ENCODE measurements around the gene GIGYF2.
"Not testable (repeated sequence)": the region's sequence is repeated elsewhere in the genome, so short reads cannot be mapped to it uniquely, and the experiment has no call there.

The GIGYF2 gene

DNA sequence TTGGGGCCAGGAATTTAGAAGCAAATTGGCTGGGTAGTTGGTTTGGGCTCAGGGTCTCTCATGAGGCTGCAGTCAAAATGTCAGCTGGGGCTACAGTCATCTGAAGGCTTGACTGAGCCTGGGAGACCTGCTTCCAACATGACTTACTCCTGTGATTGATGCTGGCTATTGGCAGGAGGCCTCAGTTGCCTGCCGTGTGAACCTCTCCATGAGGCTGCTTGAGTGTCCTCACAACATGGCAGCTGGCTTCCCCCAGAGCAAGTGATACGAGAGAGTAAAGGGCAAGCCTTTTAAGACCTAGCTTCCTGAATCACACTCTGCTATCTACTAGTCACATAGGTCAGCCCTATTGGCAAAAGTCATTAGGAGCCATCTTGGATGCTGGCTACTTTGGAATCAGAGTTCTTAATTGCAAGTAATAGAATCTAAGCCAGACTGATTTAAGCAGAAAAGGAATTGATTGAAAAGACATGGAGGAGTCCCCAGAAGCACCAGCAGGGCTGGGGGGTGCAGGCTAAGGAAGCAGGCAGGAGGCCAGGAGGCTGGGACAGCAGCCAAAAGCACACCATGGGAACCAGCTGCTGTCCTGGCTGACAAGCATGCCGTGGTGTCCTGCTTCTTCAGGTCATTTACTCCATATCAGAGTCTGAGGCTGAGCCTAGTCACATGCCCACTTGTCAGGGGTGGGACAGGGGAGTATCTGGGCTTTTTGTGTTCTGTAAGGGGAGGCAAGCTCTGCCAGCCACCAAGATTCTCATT, 7.8 kb upstream of the GIGYF2 start:
- peak; percentile 43 for DNase-seq (ENCODE audit: low read depth, low spot score)

DNA sequence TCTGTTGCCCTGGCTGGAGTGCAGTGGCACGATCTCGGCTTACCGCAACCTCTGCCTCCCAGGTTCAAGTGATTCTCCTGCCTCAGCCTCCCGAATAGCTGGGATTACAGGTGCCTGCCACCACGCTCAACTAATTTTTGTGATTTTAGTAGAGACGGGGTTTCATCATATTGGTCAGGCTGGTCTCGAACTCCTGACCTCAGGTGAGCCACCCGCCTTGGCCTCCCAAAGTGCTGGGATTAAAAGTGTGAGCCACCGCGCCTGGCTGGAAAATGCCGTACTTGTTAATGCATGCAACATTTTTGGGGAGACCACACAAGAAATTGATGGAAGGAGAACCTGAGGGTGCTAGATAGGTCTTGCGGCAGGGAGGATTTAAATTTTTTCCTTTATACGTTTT, 6.0 kb upstream of the GIGYF2 start:
- DNase-seq (ENCODE audit: low read depth, low spot score), result not testable (repeated sequence)

DNA sequence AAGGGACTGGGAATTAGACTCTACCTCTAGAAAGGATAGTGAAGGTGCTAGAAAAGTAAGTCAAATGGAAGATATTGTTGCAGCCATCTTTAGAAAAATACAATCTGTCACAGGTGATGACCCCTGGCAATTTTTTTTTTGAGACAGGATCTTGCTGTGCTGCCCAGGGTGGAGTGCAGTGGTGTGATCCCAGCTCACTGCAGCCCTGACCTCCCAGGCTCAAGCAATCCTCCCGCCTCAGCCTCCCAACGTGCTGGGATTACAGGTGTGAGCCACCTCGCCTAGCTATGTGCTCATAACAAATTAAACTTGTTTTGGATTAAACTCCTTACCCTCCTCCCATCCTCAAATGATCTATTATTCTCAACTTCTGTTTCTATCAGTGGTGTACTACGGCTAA, 3.8 kb upstream of the GIGYF2 start:
- DNase-seq (ENCODE audit: low read depth, low spot score), result no peak

DNA sequence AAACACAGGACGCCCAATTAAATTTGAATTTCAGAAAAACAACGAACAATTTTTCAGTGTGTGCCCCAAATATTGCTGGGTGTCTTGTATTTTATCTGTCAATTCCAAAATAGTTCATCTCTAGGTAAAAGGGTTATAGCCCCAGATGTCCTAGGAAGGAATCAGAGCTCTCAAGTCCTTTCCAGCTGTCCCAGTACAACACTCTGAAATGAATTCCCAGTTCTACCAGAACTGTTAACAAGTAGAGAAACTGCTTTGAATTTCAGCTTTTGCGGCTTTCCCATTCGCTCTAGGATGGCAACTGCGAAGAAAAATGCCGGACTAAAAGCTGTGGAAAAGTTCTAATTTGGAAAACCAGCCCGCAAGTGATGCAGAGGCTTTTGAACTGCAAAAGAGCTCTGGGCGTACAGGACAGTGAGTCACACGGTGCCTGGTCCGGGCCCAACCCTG, 497 bp upstream of the GIGYF2 start:
- DNase-seq (ENCODE audit: low read depth, low spot score), result no peak

DNA sequence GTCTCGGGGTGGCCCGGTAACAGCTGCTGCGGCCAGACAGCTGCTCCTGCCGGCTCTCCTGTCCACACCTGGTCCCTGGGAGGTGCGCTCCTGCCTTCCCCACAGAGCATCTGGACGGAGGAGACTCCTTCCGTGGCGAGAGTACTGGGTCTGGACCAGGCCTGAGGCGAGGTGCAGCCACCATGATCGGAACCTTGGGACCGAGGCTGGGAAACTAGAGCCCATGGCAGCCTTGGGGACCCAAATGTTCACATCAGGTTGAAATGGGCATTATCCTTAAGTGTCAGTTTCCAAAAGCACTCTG, 628 bp downstream of the GIGYF2 start:
- no peak for DNase-seq (ENCODE audit: low read depth, low spot score)

DNA sequence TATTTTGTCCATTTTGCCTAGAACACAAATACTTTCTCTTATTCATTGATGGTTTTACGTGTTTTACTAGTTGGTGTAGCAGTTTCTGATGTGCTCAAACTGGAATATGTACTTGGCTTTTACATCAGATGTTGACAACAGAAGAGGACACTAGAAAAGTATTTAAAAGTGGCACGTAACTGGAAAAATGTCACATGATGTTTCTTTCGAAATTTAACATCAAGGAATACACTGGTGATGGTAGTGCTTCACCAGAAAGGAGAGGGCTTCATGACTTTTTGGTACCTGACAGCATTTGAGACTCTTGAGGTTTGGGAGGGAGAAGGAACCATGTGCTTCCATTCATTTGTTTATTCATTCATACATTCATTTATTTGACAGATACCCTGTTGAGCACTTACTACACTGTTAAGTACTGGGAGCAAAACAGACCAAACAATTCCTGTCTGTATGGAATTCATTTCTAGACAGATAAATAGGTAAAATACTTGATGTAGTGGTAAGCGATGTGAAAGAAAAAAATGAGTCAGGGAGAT, 1.5 kb downstream of the GIGYF2 start:
- DNase-seq (ENCODE audit: low read depth, low spot score), result no peak

DNA sequence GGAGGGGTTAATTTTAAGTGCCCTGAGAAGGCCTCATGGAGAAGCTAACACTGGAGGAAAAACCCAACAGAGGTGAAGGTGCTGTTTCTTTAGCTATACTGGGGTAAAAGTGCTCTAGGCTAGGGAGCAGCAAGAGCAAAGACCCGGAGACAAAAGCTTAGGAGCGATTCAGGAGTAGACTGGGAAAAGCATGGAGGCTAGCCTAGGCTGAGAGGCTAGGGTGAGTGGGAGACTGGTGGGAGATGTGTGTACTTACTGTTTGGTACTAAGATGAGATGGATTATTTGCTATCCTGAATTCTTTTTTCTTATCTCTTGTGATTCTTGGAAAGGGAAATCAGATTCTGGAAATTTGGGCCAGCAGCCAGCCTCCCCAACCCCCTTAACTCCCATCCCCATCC, 2.0 kb downstream of the GIGYF2 start:
- DNase-seq (ENCODE audit: low read depth, low spot score), result no peak

DNA sequence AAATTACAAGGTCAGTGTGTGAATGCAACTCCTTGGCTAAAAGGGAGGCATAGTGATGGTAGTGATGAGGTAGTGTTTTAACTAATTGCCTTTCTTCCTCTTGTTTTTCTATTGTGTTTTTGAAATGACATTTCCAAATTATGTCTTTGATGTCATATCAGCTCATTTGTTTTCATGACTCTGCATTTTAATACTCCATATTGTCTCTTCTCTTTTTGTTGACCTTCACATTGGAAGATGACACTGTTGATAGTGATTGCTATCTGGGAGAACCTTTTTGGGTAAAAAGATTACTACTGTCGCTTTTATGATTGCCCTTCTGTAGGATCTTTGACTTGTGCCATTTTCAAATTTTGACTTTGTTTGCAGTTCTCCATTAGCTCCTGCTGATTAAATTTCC, 3.0 kb downstream of the GIGYF2 start:
- no peak for DNase-seq (ENCODE audit: low read depth, low spot score)

DNA sequence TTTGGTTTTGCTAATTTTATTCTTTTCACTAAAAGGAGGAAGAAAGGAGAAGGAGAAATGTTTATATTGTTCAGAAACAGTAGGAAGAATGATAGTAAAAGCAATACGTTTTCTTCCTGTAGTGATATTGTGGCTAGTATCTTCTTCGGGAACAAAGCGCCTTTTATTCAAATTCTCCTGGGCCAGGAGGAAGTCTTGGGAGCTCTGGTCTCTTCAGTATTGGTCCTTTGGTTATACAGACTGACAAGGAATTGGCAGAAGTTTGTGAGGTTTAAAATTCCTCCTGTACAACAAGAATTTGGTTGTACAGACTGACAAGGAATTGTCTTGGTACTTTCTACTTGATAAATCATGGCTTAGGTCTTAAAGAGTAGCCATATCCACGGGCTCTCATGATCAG, 9.9 kb downstream of the GIGYF2 start:
- no peak for DNase-seq (ENCODE audit: low read depth, low spot score)

DNA sequence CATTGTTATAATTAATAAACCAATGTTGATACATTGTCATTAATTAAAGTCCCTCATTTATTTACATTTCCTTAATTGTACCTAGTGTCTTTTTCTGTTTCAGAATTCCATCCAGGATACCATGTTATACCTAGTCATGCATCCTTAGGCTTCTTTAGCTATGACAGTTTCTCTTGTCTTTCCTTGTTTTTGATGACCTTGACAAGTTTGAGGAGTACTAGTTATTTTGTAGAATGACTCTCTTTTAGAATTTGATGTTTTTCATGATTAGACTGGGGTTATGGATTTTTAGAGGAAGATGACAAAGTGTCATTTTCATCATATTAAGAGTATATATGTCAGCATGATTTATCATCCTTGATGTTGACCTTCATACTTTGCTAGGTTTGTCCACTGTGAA, 16.4 kb downstream of the GIGYF2 start:
- DNase-seq (ENCODE audit: low read depth, low spot score), result no peak

DNA sequence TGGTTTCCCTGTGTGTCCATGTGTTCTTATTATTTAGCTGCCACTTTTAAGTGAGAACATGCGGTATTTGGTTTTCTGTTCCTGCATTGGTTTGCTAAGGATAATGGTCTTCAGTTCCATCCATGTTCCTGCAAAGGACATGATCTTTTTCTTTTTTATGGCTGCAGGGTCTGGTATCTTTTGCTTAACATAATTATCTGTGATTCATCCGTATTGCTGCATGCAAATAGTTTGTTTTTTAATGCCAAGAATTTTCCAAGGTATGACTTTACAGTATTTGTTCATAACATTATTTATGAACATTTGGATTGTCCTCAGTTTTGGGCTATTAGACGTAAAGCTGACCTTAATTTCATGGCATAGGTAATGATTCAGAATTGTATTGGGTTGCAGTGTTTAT, 17.8 kb downstream of the GIGYF2 start:
- no peak for DNase-seq (ENCODE audit: low read depth, low spot score)

DNA sequence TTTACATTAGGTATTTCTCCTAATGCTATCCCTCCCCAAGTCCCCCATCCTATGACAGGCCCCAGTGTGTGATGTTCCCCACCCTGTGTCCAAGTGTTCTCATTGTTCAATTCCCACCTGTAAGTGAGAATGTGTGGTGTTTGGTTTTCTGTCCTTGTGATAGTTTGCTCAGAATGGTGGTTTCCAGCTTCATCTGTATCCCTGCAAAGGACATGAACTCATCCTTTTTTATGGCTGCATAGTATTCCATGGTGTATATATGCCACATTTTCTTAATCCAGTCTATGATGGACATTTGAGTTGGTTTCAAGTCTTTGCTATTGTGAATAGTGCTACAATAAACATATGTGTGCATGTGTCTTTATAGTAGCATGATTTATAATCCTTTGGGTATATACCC, 22.9 kb downstream of the GIGYF2 start:
- DNase-seq (ENCODE audit: low read depth, low spot score), result not testable (repeated sequence)

DNA sequence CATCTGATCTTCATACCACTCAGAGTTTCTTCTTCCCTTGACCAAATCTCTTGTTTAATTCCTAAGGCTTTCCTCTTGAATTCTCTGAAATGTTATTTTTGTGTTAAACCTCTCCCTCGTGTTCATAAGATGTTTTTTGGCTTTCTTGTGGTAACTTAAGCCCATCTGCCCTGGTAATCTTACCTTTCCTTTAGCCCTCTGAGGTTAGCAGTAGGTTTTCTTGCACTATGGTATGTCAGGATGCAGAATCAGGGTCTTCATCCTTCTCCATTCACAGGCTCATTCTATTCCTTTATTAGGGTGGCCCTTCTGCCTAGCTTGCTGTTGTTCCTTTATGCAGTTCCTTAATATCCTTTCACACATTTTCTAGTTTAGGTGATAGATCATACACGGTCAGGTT, 24.1 kb downstream of the GIGYF2 start:
- DNase-seq (ENCODE audit: low read depth, low spot score), result no peak

DNA sequence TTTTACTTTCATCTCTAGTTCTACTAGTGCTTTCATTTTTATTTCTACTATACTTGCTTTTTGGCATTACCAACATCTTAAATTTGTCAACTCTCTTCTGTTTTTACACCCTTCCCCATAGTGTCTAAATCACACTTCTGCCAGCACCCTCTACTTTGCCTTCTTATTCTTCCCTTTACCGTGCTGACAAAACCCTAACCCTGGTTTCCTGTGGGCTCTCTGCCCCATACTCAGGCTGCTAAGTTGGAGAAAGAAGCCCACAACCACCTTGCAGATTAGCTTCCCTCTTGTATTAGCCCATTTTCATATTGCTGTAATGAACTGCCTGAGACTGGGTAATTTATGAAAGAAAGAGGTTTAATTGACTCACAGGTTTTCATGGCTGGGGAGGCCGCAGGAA, 24.8 kb downstream of the GIGYF2 start:
- no peak for DNase-seq (ENCODE audit: low read depth, low spot score)

DNA sequence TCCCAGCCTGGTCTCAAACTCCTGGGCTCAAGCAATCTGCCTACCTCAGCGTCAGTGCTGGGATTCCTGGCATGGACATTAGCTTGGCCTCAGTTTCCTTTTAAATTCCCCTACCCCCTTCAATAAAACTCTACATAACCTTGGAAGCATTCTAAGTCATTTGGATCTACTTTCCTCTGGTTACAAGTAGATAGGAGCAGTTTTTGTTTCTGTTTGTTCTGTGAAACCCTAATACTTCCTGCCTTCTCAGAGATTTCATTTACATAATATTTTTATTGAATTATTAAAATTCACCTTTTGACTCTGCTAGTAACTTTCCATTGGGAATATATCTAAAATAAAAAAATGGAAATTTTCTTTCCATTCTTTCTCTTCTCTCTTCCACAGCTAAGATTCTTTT, 25.9 kb downstream of the GIGYF2 start:
- DNase-seq (ENCODE audit: low read depth, low spot score), result no peak

DNA sequence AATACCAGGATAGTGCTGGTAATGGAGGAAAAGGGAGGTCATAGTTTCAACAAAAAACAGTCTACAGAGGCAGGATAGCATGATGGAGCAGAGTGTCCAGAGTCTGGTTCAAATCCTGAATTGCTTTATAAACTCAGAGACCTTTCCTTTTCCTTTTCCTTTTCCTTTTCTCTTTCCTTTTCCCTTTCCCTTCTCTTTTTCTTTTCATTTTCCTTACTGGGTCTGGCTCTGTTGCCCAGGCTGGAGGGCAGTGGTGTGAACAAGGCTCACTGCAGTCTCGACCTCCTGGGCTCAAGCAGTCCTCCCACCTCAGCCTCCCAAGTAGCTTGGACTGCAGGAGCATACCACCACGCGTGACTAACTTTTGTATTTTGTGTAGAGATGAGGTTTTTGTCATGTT, 31.7 kb downstream of the GIGYF2 start:
- no peak for DNase-seq (ENCODE audit: low read depth, low spot score)

DNA sequence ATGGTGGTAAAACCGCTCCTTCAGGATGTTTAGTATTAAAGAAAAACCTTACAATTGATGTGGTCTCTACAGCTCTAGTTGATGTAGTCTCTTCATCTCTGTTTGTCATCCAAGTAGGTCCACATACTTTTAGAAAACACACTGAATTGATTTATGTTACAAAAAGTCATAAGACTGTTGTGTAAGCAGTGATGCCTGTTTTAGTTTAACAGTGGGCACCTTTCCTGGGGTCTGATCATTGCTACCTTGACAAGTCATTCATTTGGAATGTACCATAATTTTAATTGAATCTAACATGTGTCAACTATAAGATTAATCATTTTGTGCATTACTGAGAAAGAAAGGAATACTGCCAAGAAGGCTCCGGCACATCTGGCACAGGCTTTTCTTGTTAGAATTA, 34.3 kb downstream of the GIGYF2 start:
- no peak for DNase-seq (ENCODE audit: low read depth, low spot score)

DNA sequence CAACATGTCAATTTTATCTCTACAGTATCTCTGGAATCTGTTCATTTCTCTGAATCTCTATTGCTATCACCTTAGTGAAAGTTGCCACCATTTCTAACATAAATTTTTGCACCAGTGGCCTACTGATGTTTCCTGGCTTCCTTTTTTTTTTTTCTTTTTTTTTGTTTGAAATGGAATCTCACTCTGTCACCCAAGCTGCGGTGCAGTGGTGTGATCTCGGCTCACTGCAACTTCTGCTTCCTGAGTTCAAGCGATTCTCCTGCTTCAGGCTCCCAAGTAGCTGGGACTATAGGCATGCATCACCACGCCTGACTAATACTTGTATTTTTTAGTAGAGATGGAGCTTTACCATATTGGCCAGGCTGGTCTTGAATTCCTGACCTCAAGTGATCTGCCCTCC, 44.2 kb downstream of the GIGYF2 start:
- DNase-seq (ENCODE audit: low read depth, low spot score), result no peak

DNA sequence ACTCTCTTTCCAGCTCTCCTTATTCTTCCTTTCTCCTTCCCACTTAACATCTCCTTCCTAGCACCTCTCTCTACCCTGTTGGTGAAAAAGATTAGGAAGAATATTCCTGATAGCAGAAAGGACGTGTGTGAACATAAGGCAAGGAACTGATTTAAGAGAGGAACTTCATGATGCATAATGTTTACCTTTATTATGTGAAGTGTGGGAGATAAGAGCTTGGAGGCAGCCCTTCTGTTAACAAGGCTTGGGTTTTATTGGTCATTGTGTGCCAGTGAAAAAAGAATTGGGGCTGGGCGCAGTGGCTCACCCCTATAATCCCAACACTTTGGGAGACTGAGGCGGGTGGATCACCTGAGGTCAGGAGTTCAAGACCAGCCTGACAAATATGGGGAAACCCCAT, 44.8 kb downstream of the GIGYF2 start:
- DNase-seq (ENCODE audit: low read depth, low spot score), result no peak

DNA sequence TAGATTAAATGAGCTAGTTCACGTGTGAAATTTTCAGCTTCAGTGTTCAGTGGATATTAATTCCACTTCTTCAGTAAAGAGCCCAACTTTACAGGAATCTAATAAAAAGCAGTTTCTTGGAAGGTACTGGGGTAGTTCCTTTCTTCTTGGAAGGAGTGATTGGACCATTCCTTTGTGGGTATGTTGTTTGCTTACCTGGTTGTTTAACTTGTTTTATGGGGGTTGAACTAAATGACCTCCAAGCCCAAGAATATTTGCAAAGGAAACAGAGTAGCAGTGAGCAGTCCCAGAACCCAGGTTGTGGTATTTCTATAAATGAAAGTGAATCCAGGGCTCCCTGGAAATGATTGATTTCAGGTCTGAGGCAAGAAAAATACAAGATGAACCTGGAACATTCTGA, 47.8 kb downstream of the GIGYF2 start:
- DNase-seq (ENCODE audit: low read depth, low spot score), result no peak

DNA sequence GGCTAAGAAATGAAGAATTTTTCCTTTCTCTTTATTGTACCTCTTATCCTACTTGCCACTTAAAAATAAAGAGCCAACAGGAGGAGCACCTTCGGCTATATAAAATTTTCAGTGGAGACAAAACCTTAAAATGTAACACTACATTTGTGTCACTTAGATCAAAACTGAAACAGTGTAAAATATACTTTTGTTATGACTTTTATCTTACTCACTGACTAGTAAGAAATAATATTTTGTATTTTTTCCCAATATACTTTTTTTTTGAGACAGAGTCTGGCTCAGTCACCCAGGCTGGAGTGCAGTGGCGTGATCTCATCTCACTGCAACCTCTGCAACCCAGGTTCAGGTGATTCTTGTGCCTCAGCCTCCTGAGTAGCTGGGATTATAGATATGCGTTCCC, 50.9 kb downstream of the GIGYF2 start:
- DNase-seq (ENCODE audit: low read depth, low spot score), result no peak

DNA sequence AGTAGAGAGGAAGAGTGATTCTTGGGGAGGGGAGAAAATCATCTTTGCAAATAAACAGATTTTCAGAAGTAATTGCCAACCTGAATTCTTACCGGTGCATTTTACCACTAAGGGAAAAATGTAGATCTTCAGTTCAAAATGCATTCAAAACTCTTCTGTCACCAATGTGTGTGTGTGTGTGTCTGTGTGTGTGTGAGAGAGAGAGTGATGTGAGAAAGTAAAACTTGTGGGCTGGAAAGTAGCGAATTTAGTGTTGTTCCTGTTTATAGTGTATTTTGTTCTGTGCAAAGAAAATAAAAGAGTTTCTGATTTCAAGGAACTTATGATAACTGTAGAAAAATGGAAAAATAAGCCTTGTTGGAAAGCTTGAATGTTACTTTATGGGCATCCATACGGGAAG, 52.2 kb downstream of the GIGYF2 start:
- DNase-seq (ENCODE audit: low read depth, low spot score), result no peak

DNA sequence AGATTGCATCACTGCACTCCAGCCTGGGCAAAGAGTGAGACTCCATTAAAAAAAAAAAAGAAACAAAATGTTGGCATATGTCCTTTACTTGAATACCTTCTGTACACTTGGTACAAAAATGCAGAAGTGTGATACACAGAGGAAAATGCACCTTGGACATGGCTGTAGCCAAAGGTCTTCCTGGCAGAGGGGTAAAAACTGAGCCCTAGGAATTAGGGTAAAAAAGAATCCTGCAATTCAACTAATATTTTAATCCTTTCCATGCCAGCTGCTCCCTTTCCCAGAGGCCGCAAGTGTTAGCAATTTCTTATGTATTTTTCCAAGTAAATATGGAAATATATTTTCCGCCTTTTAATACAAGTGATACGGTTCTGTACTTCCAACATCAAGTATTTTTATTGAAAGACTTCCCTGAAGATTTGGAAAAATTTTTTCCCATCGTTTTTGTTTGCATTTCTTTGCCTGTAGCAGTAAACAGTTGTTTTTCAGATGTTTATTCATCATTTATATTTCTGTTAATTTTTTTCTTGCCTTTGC, 53.1 kb downstream of the GIGYF2 start:
- DNase-seq (ENCODE audit: low read depth, low spot score), result no peak

DNA sequence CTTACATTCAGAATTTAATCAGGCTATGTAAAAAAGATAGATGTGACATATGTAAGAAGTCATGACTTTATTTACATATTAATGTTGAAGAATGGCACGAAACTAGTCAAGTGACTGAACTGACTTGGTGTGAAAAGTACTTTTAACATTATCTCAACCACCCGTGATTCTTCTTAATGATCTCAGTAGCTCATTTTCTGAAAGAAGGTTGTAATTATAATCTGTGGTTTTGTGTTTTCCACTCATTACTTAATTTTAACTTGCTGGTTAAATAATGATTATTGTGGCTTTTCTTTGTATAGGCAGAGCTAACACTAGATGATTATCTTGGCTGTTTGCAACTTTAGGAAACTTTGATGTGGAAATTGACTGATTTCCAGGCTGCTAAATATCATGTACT, 60.8 kb downstream of the GIGYF2 start:
- no peak for DNase-seq (ENCODE audit: low read depth, low spot score)
